Skeletal muscle cell (primary cell): ENCODE measurements around the gene ANKRD13B.
A peak's percentile ranks its signal among the peaks of the same experiment; 100 is the strongest.

Source experiments
- DNase-seq: peaks from one replicate; pipeline ENCODE4 v3.0.0-alpha.2; 2010; ENCODE audit warnings: low read depth
- H3K4me3 ChIP-seq: 2 replicates; pipeline ENCODE4 v1.5.1; 2011; ENCODE audit warnings: low read depth, mild to moderate bottlenecking, control low read depth, low read length, moderate library complexity

ANKRD13B gene

GRCh38 chr17:29591146-29591736 is 1.7 kb upstream of the ANKRD13B start:
- peak overlapping the region; percentile 34 for H3K4me3 ChIP-seq
- no peak for DNase-seq

GRCh38 chr17:29591737-29592608 is 959 bp upstream of the ANKRD13B start:
- DNase-seq: no peak
- peak overlapping the region; percentile 34 for H3K4me3 ChIP-seq

GRCh38 chr17:29593591-29594518 is 923 bp downstream of the ANKRD13B start:
- no peak for DNase-seq
- H3K4me3 ChIP-seq: peak overlapping the region; percentile 62

GRCh38 chr17:29594519-29595090 is 1.7 kb downstream of the ANKRD13B start:
- no peak for DNase-seq
- H3K4me3 ChIP-seq: no peak overlapping the region

GRCh38 chr17:29595107-29595942 is 2.4 kb downstream of the ANKRD13B start:
- no peak overlapping the region for H3K4me3 ChIP-seq
- no peak for DNase-seq

- H3K4me3 ChIP-seq: no peak overlapping the region
- no peak for DNase-seq
Measured at GRCh38 chr17:29595943-29596774, 3.2 kb downstream of the ANKRD13B start.

GRCh38 chr17:29596811-29597210 is 3.9 kb downstream of the ANKRD13B start:
- no peak overlapping the region for H3K4me3 ChIP-seq
- DNase-seq: no peak

GRCh38 chr17:29597361-29598172 is 4.6 kb downstream of the ANKRD13B start:
- no peak overlapping the region for H3K4me3 ChIP-seq
- DNase-seq: no peak

GRCh38 chr17:29603109-29603674 is 10.3 kb downstream of the ANKRD13B start:
- DNase-seq: no peak
- H3K4me3 ChIP-seq: no peak overlapping the region

GRCh38 chr17:29607557-29608195 is 14.7 kb downstream of the ANKRD13B start:
- no peak for DNase-seq
- no peak overlapping the region for H3K4me3 ChIP-seq

GRCh38 chr17:29608986-29609385 is 16.1 kb downstream of the ANKRD13B start:
- DNase-seq: no peak
- H3K4me3 ChIP-seq: no peak overlapping the region

GRCh38 chr17:29610395-29610794 is 17.5 kb downstream of the ANKRD13B start:
- H3K4me3 ChIP-seq: no peak overlapping the region
- DNase-seq: no peak

GRCh38 chr17:29611351-29612093 is 18.6 kb downstream of the ANKRD13B start:
- no peak overlapping the region for H3K4me3 ChIP-seq
- DNase-seq: no peak

GRCh38 chr17:29612094-29612403 is 19.1 kb downstream of the ANKRD13B start:
- no peak for DNase-seq
- no peak overlapping the region for H3K4me3 ChIP-seq

GRCh38 chr17:29612404-29613280 is 19.7 kb downstream of the ANKRD13B start:
- no peak for DNase-seq

More at GRCh38 chr17:29612404-29613280, 19.7 kb downstream of the ANKRD13B start:
- no peak overlapping the region for H3K4me3 ChIP-seq
